Tibial nerve (tissue), 4 donors: ENCODE measurements around the gene ZCCHC14. TPM values are rescaled to one million over a fixed set of nuclear protein-coding genes. Genes with fewer than 3 reads are reported as not detected.

ENCODE experiments used
- DNase-seq, 2 donors: peaks; one replicate each; pipeline ENCODE4 v3.0.0-alpha.2; 2019; ENCODE audit warnings: low spot score in 2 of 2
- H3K27ac ChIP-seq, 4 donors: fragments of 200-600 bp; sonication (generic) in 3 of 4; one replicate each; pipeline ENCODE4 v1.5.1; 2017 to 2019; ENCODE audit warnings: mild to moderate bottlenecking in 1 of 4
- H3K27me3 ChIP-seq, 2 donors: fragments of 200-600 bp; sonication (generic) in 1 of 2; one replicate each; pipeline versions ENCODE4 v1.5.1 to v1.6.0; 2017 to 2019
- H3K36me3 ChIP-seq, 3 donors: fragments of 200-600 bp; sonication (generic); one replicate each; pipeline ENCODE4 v1.5.1; 2018 to 2019
- H3K4me1 ChIP-seq, 4 donors: fragments of 200-600 bp; sonication (generic) in 3 of 4; one replicate each; pipeline ENCODE4 v1.5.1; 2017 to 2019
- H3K4me3 ChIP-seq, 4 donors: fragments of 200-600 bp; sonication (generic) in 3 of 4; one replicate each; pipeline ENCODE4 v1.5.1; 2017 to 2019; ENCODE audit warnings: mild to moderate bottlenecking in 1 of 4, moderate library complexity in 1 of 4
- H3K9me3 ChIP-seq, 4 donors: fragments of 200-600 bp; sonication (generic) in 3 of 4; one replicate each; pipeline ENCODE4 v1.5.1; 2017 to 2019
- CTCF ChIP-seq, 5 experiments: fragments of 200-600 bp in 3 of 5; fragments of 450-650 bp in 2 of 5; sonication (generic) in 3 of 5; IDR thresholded peaks; one replicate each; pipeline ENCODE4 v1.5.1; 2016 to 2019; ENCODE audit warnings: antibody characterized with exemption in 5 of 5, mild to moderate bottlenecking in 3 of 5, moderate library complexity in 2 of 5
- EP300 ChIP-seq, 2 donors: sonication (generic); formaldehyde crosslinking; IDR thresholded peaks; one replicate each; pipeline ENCODE4 v1.6.1; 2017; ENCODE audit warnings: antibody characterized with exemption in 2 of 2, mild to moderate bottlenecking in 1 of 2
- POLR2A ChIP-seq, 2 donors: fragments of 450-650 bp; IDR thresholded peaks; one replicate each; pipeline ENCODE4 v1.6.1; 2017; ENCODE audit warnings: antibody characterized with exemption in 2 of 2, mild to moderate bottlenecking in 2 of 2, moderate library complexity in 2 of 2
- WGBS, 2 donors: methylation state at CpG; one replicate each; pipeline ENCODE4 v1.1.5; 2018; 5-methylcytosine and 5-hydroxymethylcytosine counted together
- total RNA-seq, 4 donors: library from RNA; depleted of rRNA; stranded (reverse); fragments of >200 nt; gene quantifications; one replicate each; pipeline ENCODE4 v1.1.0, GENCODE V29; 2016

The ZCCHC14 gene
- total RNA-seq, 4 donors from 2014 or later = 15.3 to 45.8 (median 25.8) TPM

- peaks cover 0 to 27% of the 10 kb centered on the region in 2 donors for H3K27me3 ChIP-seq
- H3K4me3 ChIP-seq = no peak overlapping the region
- H3K36me3 ChIP-seq = no peaks in the 10 kb centered on the region
- DNase-seq = no peak
- H3K27ac ChIP-seq = no peak overlapping the region
- H3K4me1 ChIP-seq = peaks cover 0 to 13% (median 0%) of the 10 kb centered on the region in 4 donors
- H3K9me3 ChIP-seq = peaks cover 0 to 42% (median 2%) of the 10 kb centered on the region in 4 donors
- no peak for TF ChIP-seq POLR2A (IDR thresholded peaks at IDR 0.05)
- no peak for TF ChIP-seq CTCF (IDR thresholded peaks at IDR 0.05)
- TF ChIP-seq EP300 (IDR thresholded peaks at IDR 0.05) = no peak
- 73 to 80% methylated on average over 13 of the region's 13 CpGs for WGBS, 2 donors
Observed at GRCh38 chr16:87535855-87536794, 43.3 kb upstream of the ZCCHC14 start.

- Histone ChIP-seq H3K27ac (no peak overlapping the region), H3K27me3 (peaks cover 0 to 20% of the 10 kb centered on the region in 2 donors), H3K4me1 (peaks cover 0 to 6% (median 0%) of the 10 kb centered on the region in 4 donors), H3K36me3 (no peaks in the 10 kb centered on the region), H3K9me3 (peaks cover 0 to 47% (median 2%) of the 10 kb centered on the region in 4 donors), H3K4me3 (no peak overlapping the region)
- WGBS, 2 donors = 50 to 56% methylated on average over 3 of the region's 3 CpGs
- no peak for DNase-seq
- no peak for TF ChIP-seq POLR2A (IDR thresholded peaks at IDR 0.05)
- TF ChIP-seq EP300 (IDR thresholded peaks at IDR 0.05) = no peak
- no peak for TF ChIP-seq CTCF (IDR thresholded peaks at IDR 0.05)
Observed at GRCh38 chr16:87535457-87535854, 42.6 kb upstream of the ZCCHC14 start.

- Histone ChIP-seq H3K27ac (no peak overlapping the region), H3K36me3 (no peaks in the 10 kb centered on the region), H3K27me3 (peaks cover 0 to 13% of the 10 kb centered on the region in 2 donors), H3K9me3 (peaks cover 0 to 54% (median 4%) of the 10 kb centered on the region in 4 donors), H3K4me1 (no peaks in the 10 kb centered on the region), H3K4me3 (no peak overlapping the region)
- no peak for DNase-seq
- 91 to 94% methylated on average over 9 of the region's 9 CpGs for WGBS, 2 donors
- TF ChIP-seq CTCF (IDR thresholded peaks at IDR 0.05) (no peak), POLR2A (IDR thresholded peaks at IDR 0.05) (no peak)
Observed at GRCh38 chr16:87534751-87535150, 41.9 kb upstream of the ZCCHC14 start.

- 68 to 74% methylated on average over 5 of the region's 5 CpGs for WGBS, 2 donors
- peaks cover 0 to 8% of the 10 kb centered on the region in 2 donors for H3K27me3 ChIP-seq
- peaks cover 0 to 60% (median 7%) of the 10 kb centered on the region in 4 donors for H3K9me3 ChIP-seq
- no peak overlapping the region for H3K27ac ChIP-seq
- H3K36me3 ChIP-seq = no peaks in the 10 kb centered on the region
- no peak for DNase-seq
- no peaks in the 10 kb centered on the region for H3K4me1 ChIP-seq
- no peak for TF ChIP-seq POLR2A (IDR thresholded peaks at IDR 0.05)
- TF ChIP-seq CTCF (IDR thresholded peaks at IDR 0.05) = no peak
- no peak for TF ChIP-seq EP300 (IDR thresholded peaks at IDR 0.05)
- no peak overlapping the region for H3K4me3 ChIP-seq
Observed at GRCh38 chr16:87534030-87534653, 41.3 kb upstream of the ZCCHC14 start.

GRCh38 chr16:87533061-87533460 lies 40.2 kb upstream of the ZCCHC14 start:
- Histone ChIP-seq H3K9me3 (peaks cover 0 to 65% (median 7%) of the 10 kb centered on the region in 4 donors), H3K4me3 (no peak overlapping the region), H3K4me1 (no peaks in the 10 kb centered on the region), H3K27ac (no peak overlapping the region), H3K36me3 (no peaks in the 10 kb centered on the region), H3K27me3 (no peaks in the 10 kb centered on the region)
- no peak for DNase-seq
- 45 to 87% methylated on average over 1 of the region's 1 CpG for WGBS, 2 donors
- no peak for TF ChIP-seq CTCF (IDR thresholded peaks at IDR 0.05)
